H9 (cell line): ENCODE measurements around the gene L3MBTL4. TPM values are rescaled to one million over a fixed set of nuclear protein-coding genes. Genes with fewer than 3 reads are reported as not detected.

ENCODE experiments used
- DNase-seq: peaks from one replicate; pipeline ENCODE4 v3.0.0-alpha.2; 2017
- H2AFZ ChIP-seq: one replicate; pipeline ENCODE4 v1.6.1; 2013; ENCODE audit warnings: mild to moderate bottlenecking, low read length, control low read depth, moderate library complexity
- H2AK5ac ChIP-seq: 2 replicates; pipeline ENCODE4 v1.6.1; 2013; ENCODE audit warnings: low read length, control low read depth, mixed read lengths; ENCODE audit not compliant: insufficient read length
- H2BK120ac ChIP-seq: one replicate; pipeline ENCODE4 v1.6.1; 2013; ENCODE audit warnings: low read depth, mild to moderate bottlenecking, low read length, control low read depth, inconsistent platforms; ENCODE audit not compliant: poor library complexity, severe bottlenecking
- H2BK12ac ChIP-seq: 2 replicates; pipeline ENCODE4 v1.6.1; 2013; ENCODE audit warnings: low read length, control low read depth, mixed read lengths, low read depth; ENCODE audit not compliant: insufficient read length
- H2BK15ac ChIP-seq: 2 replicates; pipeline ENCODE4 v1.6.1; 2013; ENCODE audit warnings: low read depth, low read length, control low read depth
- H2BK20ac ChIP-seq: one replicate; pipeline ENCODE4 v1.6.1; 2013; ENCODE audit warnings: low read depth, mild to moderate bottlenecking, low read length, control low read depth, inconsistent platforms; ENCODE audit not compliant: poor library complexity, severe bottlenecking
- H2BK5ac ChIP-seq: 2 replicates; pipeline ENCODE4 v1.6.1; 2013; ENCODE audit warnings: low read length, control low read depth, mixed read lengths; ENCODE audit not compliant: insufficient read length
- H3K14ac ChIP-seq: 2 replicates; pipeline ENCODE4 v1.6.1; 2013; ENCODE audit warnings: low read length, control low read depth; ENCODE audit not compliant: insufficient read depth
- H3K18ac ChIP-seq: 2 replicates; pipeline ENCODE4 v1.6.1; 2013; ENCODE audit warnings: low read depth, mild to moderate bottlenecking, mixed read lengths, low read length, control low read depth; ENCODE audit not compliant: insufficient read length
- H3K23ac ChIP-seq: 2 replicates; pipeline ENCODE4 v1.6.1; 2013; ENCODE audit warnings: low read length, control low read depth, mixed read lengths, low read depth; ENCODE audit not compliant: insufficient read length
- H3K23me2 ChIP-seq: 2 replicates; pipeline ENCODE4 v1.6.1; 2013; ENCODE audit warnings: low read depth, mild to moderate bottlenecking, mixed read lengths, low read length, control low read depth; ENCODE audit not compliant: insufficient read length, poor library complexity, severe bottlenecking
- H3K27ac ChIP-seq: 2 replicates; pipeline ENCODE4 v1.5.1; 2013; ENCODE audit warnings: low read length, control low read depth, mixed read lengths, low read depth; ENCODE audit not compliant: insufficient read length
- H3K27me3 ChIP-seq: 2 replicates; pipeline ENCODE4 v1.6.1; 2013; ENCODE audit warnings: low read length, control low read depth, inconsistent platforms; ENCODE audit not compliant: insufficient read depth
- H3K4ac ChIP-seq: 2 replicates; pipeline ENCODE4 v1.6.1; 2013; ENCODE audit warnings: low read depth, mild to moderate bottlenecking, control low read depth, inconsistent platforms, low read length, moderate library complexity
- H3K4me1 ChIP-seq: 2 replicates; pipeline ENCODE4 v1.6.1; 2013; ENCODE audit warnings: low read length, control low read depth, inconsistent platforms; ENCODE audit not compliant: insufficient read depth
- H3K4me2 ChIP-seq: 2 replicates; pipeline ENCODE4 v1.6.1; 2013; ENCODE audit warnings: low read length, control low read depth, mixed read lengths; ENCODE audit not compliant: insufficient read length, insufficient read depth
- H3K56ac ChIP-seq: 2 replicates; pipeline ENCODE4 v1.6.1; 2013; ENCODE audit warnings: low read depth, mild to moderate bottlenecking, mixed read lengths, low read length, control low read depth; ENCODE audit not compliant: insufficient read length
- H3K79me1 ChIP-seq: 2 replicates; pipeline ENCODE4 v1.6.1; 2013; ENCODE audit warnings: low read depth, mild to moderate bottlenecking, moderate library complexity, low read length, control low read depth, inconsistent platforms; ENCODE audit not compliant: insufficient read depth, poor library complexity, severe bottlenecking
- H3K79me2 ChIP-seq: 2 replicates; pipeline ENCODE4 v1.6.1; 2013; ENCODE audit warnings: low read length, control low read depth, inconsistent platforms; ENCODE audit not compliant: insufficient read depth
- H3K9ac ChIP-seq: 2 replicates; pipeline ENCODE4 v1.6.1; 2013; ENCODE audit warnings: low read length, control low read depth, mixed read lengths; ENCODE audit not compliant: insufficient read length; ENCODE audit errors: extremely low read depth
- H3K9me3 ChIP-seq: one replicate; pipeline ENCODE4 v1.6.1; 2013; ENCODE audit warnings: low read depth, low read length, inconsistent platforms; ENCODE audit not compliant: control insufficient read depth
- H3T11ph ChIP-seq: one replicate; pipeline ENCODE4 v1.6.1; 2013; ENCODE audit warnings: mild to moderate bottlenecking, low read length, control low read depth, inconsistent platforms
- H4K20me1 ChIP-seq: one replicate; pipeline ENCODE4 v1.6.1; 2013; ENCODE audit not compliant: control insufficient read depth, insufficient read length, insufficient read depth
- H4K5ac ChIP-seq: 2 replicates; pipeline ENCODE4 v1.6.1; 2013; ENCODE audit warnings: low read depth, mild to moderate bottlenecking, mixed read lengths, low read length, control low read depth; ENCODE audit not compliant: insufficient read length
- H4K8ac ChIP-seq: replicated peaks from 2 replicates; pipeline ENCODE4 v1.6.1; 2013; ENCODE audit warnings: low read length, control low read depth, mixed read lengths, low read depth; ENCODE audit not compliant: insufficient read length
- H4K91ac ChIP-seq: 2 replicates; pipeline ENCODE4 v1.6.1; 2013; ENCODE audit warnings: low read depth, mild to moderate bottlenecking, moderate library complexity, mixed read lengths, low read length, control low read depth; ENCODE audit not compliant: insufficient read length
- H3K27ac Mint-ChIP-seq, 3 experiments: 2 replicates in 2 of 3; 3 replicates in 1 of 3; pipeline ENCODE4 v1.8.0; 2020 to 2021; ENCODE audit warnings: mixed read lengths in 3 of 3, mild to moderate bottlenecking in 1 of 3, moderate library complexity in 1 of 3
- H3K27me3 Mint-ChIP-seq: 2 replicates; pipeline ENCODE4 v1.8.0; 2021; ENCODE audit warnings: low read depth, mild to moderate bottlenecking, moderate library complexity, mixed read lengths
- H3K36me3 Mint-ChIP-seq, 3 experiments: 2 replicates in 2 of 3; 3 replicates in 1 of 3; pipeline ENCODE4 v1.8.0; 2020 to 2021; ENCODE audit warnings: low read depth in 3 of 3, mixed read lengths in 3 of 3; ENCODE audit not compliant: insufficient read depth in 1 of 3
- H3K4me1 Mint-ChIP-seq, 2 experiments: 2 replicates each; pipeline ENCODE4 v1.8.0; 2020; ENCODE audit warnings: mixed read lengths in 2 of 2
- H3K4me3 Mint-ChIP-seq, 2 experiments: 2 replicates in 1 of 2; 3 replicates in 1 of 2; pipeline ENCODE4 v1.8.0; 2020 to 2021; ENCODE audit warnings: mild to moderate bottlenecking in 2 of 2, mixed read lengths in 2 of 2, moderate library complexity in 1 of 2
- H3K9me3 Mint-ChIP-seq, 2 experiments: 2 replicates in 1 of 2; 3 replicates in 1 of 2; pipeline ENCODE4 v1.8.0; 2020; ENCODE audit warnings: mild to moderate bottlenecking in 2 of 2, mixed read lengths in 2 of 2, moderate library complexity in 1 of 2
- WGBS: extraction: QIAGEN DNeasy Blood & Tissue Kit; methylation state at CpG from one replicate; pipeline ENCODE4 v1.1.7; 2013; ENCODE audit warnings: missing lambda C conversion rate, low lambda C conversion rate, mixed read lengths; ENCODE audit not compliant: insufficient read length; ENCODE audit errors: extremely low coverage; 5-methylcytosine and 5-hydroxymethylcytosine counted together
- total RNA-seq: library from RNA; stranded (reverse); gene quantifications from 2 replicates; pipeline ENCODE4 v1.2.1, GENCODE V29; 2021
- TF ChIP-seq, protein P1 (sequence below): fragments of 200-600 bp; sonication (generic); conservative IDR thresholded peaks from 3 replicates; pipeline ENCODE4 v1.8.0; 2021; ENCODE audit warnings: antibody characterized with exemption, mild to moderate bottlenecking

L3MBTL4 gene
- total RNA-seq, 1 experiment from 2014 or later, result 1.9 TPM

DNA sequence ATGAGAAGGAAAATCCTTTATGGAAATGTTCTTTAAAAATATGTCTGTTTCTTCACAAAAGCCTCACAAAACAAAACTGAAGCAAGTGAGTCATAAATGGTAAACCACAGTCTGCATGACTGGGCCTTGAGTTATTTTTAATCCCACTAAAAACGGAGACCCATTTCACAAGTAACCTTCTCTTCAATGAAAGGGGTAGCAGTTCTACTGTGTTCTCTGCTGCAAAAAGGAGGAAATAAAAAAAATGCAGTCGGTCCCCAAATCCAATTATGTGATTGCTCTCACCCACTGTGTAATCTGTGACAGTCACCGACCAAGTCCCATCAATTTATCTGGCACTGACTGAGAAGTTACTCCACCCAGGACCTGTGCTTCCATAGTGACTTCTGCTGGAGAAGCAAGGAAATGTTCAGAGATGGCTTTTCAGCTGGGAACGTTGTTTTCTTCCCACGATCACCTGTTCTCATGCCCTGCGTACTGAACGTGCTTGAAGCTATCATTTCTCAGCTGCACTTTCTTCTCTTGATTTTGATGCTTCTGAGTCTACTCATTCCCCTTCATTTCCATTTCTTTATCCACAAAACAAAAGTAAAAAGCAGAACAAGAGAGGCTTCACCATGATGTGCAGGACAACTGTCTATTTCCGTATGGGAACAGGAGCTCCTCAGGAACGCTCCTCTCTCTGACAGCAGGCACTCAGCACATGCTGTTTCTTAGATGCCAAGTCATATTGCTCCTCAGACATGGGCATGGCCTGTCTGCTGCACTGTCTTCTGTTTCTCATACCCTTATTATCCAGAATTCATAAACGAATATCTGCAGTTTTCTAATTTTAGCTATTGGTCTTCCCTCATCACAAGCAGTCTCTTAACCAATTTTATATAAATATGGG lies 439.4 kb downstream of the L3MBTL4 start:
- H3K4me2 ChIP-seq, result no peak overlapping the region
- Mint-ChIP-seq H3K4me3 (no peak overlapping the region), H3K27ac (no peak overlapping the region), H3K36me3 (no peaks in the 10 kb centered on the region), H3K9me3 (no peaks in the 10 kb centered on the region), H3K27me3 (no peaks in the 10 kb centered on the region), H3K4me1 (peaks cover 23 to 26% of the 10 kb centered on the region in 2 experiments)
- H3K79me1 ChIP-seq, result no peaks in the 10 kb centered on the region
- no peak overlapping the region for H2BK120ac ChIP-seq
- H4K5ac ChIP-seq, result no peak overlapping the region
- no peaks in the 10 kb centered on the region for H3K27me3 ChIP-seq
- H3K27ac ChIP-seq, result no peak overlapping the region
- H2BK5ac ChIP-seq, result no peak overlapping the region
- H2AFZ ChIP-seq, result no peak overlapping the region
- no peak overlapping the region for H3K18ac ChIP-seq
- H4K20me1 ChIP-seq, result no peaks in the 10 kb centered on the region
- no peak for DNase-seq
- TF ChIP-seq, protein P1, sequence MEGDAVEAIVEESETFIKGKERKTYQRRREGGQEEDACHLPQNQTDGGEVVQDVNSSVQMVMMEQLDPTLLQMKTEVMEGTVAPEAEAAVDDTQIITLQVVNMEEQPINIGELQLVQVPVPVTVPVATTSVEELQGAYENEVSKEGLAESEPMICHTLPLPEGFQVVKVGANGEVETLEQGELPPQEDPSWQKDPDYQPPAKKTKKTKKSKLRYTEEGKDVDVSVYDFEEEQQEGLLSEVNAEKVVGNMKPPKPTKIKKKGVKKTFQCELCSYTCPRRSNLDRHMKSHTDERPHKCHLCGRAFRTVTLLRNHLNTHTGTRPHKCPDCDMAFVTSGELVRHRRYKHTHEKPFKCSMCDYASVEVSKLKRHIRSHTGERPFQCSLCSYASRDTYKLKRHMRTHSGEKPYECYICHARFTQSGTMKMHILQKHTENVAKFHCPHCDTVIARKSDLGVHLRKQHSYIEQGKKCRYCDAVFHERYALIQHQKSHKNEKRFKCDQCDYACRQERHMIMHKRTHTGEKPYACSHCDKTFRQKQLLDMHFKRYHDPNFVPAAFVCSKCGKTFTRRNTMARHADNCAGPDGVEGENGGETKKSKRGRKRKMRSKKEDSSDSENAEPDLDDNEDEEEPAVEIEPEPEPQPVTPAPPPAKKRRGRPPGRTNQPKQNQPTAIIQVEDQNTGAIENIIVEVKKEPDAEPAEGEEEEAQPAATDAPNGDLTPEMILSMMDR, result no peak
- no peak overlapping the region for H2AK5ac ChIP-seq
- no peak overlapping the region for H3K4ac ChIP-seq
- H3K79me2 ChIP-seq, result no peaks in the 10 kb centered on the region
- H3T11ph ChIP-seq, result no peak overlapping the region
- no CpG with 5 or more reads among the region's 10 CpGs for WGBS
- H3K4me1 ChIP-seq, result peaks cover 3% of the 10 kb centered on the region; the same call in 1 of the 2 replicates
- no peaks in the 10 kb centered on the region for H3K9me3 ChIP-seq
- no peak overlapping the region for H3K9ac ChIP-seq
- no peak overlapping the region for H4K8ac ChIP-seq
- H2BK12ac ChIP-seq, result no peak overlapping the region
- H4K91ac ChIP-seq, result no peak overlapping the region
- no peaks in the 10 kb centered on the region for H3K23me2 ChIP-seq
- H2BK15ac ChIP-seq, result no peak overlapping the region
- no peak overlapping the region for H3K14ac ChIP-seq
- no peak overlapping the region for H2BK20ac ChIP-seq
- H3K23ac ChIP-seq, result no peak overlapping the region
- H3K56ac ChIP-seq, result no peak overlapping the region
